ENCODE measurements around the gene POLR1H.

DNA sequence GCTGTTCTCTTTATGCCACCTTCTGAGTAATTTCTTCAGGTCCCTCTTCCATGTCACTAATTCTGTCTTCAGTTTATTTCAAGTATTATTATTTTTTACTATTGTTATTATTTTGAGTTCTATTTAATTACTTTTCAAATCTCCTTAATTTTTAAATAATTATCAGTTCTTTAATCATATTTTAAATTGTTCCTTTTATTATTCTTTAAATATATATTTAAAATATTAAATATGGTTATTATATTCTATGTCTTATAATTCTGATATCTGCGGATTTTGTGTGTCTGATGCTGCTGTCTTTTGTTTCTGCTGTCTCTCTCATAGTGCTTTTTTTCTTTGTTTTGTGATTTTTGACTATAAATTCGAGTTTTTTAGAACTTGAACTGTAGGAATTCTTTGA lies 2.2 kb downstream of the POLR1H start:
- TF ChIP-seq, protein P1, sequence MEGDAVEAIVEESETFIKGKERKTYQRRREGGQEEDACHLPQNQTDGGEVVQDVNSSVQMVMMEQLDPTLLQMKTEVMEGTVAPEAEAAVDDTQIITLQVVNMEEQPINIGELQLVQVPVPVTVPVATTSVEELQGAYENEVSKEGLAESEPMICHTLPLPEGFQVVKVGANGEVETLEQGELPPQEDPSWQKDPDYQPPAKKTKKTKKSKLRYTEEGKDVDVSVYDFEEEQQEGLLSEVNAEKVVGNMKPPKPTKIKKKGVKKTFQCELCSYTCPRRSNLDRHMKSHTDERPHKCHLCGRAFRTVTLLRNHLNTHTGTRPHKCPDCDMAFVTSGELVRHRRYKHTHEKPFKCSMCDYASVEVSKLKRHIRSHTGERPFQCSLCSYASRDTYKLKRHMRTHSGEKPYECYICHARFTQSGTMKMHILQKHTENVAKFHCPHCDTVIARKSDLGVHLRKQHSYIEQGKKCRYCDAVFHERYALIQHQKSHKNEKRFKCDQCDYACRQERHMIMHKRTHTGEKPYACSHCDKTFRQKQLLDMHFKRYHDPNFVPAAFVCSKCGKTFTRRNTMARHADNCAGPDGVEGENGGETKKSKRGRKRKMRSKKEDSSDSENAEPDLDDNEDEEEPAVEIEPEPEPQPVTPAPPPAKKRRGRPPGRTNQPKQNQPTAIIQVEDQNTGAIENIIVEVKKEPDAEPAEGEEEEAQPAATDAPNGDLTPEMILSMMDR (IDR thresholded peaks at IDR 0.05): no peak
- TF ChIP-seq POLR2A (IDR thresholded peaks at IDR 0.05; ENCODE audit: low read depth) (no peak), POLR2AphosphoS5 (IDR thresholded peaks at IDR 0.05) (no peak), EP300 (IDR thresholded peaks at IDR 0.05) (no peak)
